ENCODE data around the gene FAM20C. TPM values are rescaled to one million over a fixed set of nuclear protein-coding genes. Genes with fewer than 3 reads are reported as not detected.

Gene FAM20C
- total and polyA plus RNA-seq, 3 experiments from 2014 or later = 3.2 to 3.6 TPM; not detected in 1

GRCh38 chr7:264541-265191, 72.3 kb downstream of the FAM20C start:
- Mint-ChIP-seq H3K9me3 (peaks cover 0 to 4% (median 3%) of the 10 kb centered on the region in 5 donors), H3K4me3 (no peak overlapping the region), H3K36me3 (no peaks in the 10 kb centered on the region), H3K27ac (peak overlapping the region in 2 of 8 donors; percentile 9 to 78), H3K4me1 (peaks cover 3 to 4% (median 3%) of the 10 kb centered on the region in 3 donors), H3K27me3 (peaks cover 0 to 2% of the 10 kb centered on the region in 2 donors)
- Histone ChIP-seq H3K27ac (ENCODE audit: low read depth, low read length) (no peak overlapping the region), H3K4me1 (ENCODE audit: insufficient read depth, low read length) (no peaks in the 10 kb centered on the region), H3K9me3 (ENCODE audit: low read length) (no peaks in the 10 kb centered on the region), H3K4me3 (ENCODE audit: low read length) (no peak overlapping the region), H3K27me3 (ENCODE audit: insufficient read depth, low read length, poor library complexity, severe bottlenecking) (no peaks in the 10 kb centered on the region), H3K36me3 (ENCODE audit: insufficient read depth, low read length) (no peaks in the 10 kb centered on the region)
- CTCF ChIA-PET = no interaction called here
- POLR2A ChIA-PET = no interaction called here
- DNase-seq = peak in 2 of 5 donors; percentile 7 to 43

GRCh38 chr7:265192-265997, 73.0 kb downstream of the FAM20C start:
- Mint-ChIP-seq H3K36me3 (no peaks in the 10 kb centered on the region), H3K4me3 (no peak overlapping the region), H3K27me3 (peaks cover 0 to 2% of the 10 kb centered on the region in 2 donors), H3K27ac (no peak overlapping the region), H3K4me1 (peaks cover 3 to 4% (median 3%) of the 10 kb centered on the region in 3 donors), H3K9me3 (peaks cover 0 to 5% (median 4%) of the 10 kb centered on the region in 5 donors)
- Histone ChIP-seq H3K27me3 (ENCODE audit: insufficient read depth, low read length, poor library complexity, severe bottlenecking) (no peaks in the 10 kb centered on the region), H3K9me3 (ENCODE audit: low read length) (no peaks in the 10 kb centered on the region), H3K27ac (ENCODE audit: low read depth, low read length) (no peak overlapping the region), H3K4me1 (ENCODE audit: insufficient read depth, low read length) (no peaks in the 10 kb centered on the region), H3K36me3 (ENCODE audit: insufficient read depth, low read length) (no peaks in the 10 kb centered on the region), H3K4me3 (ENCODE audit: low read length) (no peak overlapping the region)
- peak in 1 of 5 donors; percentile 44 for DNase-seq
- CTCF ChIA-PET = no interaction called here
- POLR2A ChIA-PET = no interaction called here

GRCh38 chr7:265998-266850, 73.9 kb downstream of the FAM20C start:
- no peaks in the 10 kb centered on the region for H3K36me3 Mint-ChIP-seq
- Histone ChIP-seq H3K9me3 (ENCODE audit: low read length) (no peaks in the 10 kb centered on the region), H3K27me3 (ENCODE audit: insufficient read depth, low read length, poor library complexity, severe bottlenecking) (no peaks in the 10 kb centered on the region), H3K36me3 (ENCODE audit: insufficient read depth, low read length) (no peaks in the 10 kb centered on the region), H3K4me3 (ENCODE audit: low read length) (no peak overlapping the region), H3K27ac (ENCODE audit: low read depth, low read length) (no peak overlapping the region), H3K4me1 (ENCODE audit: insufficient read depth, low read length) (no peaks in the 10 kb centered on the region)
- DNase-seq = peak in 1 of 5 donors; percentile 43
- ChIA-PET POLR2A (no interaction called here), CTCF (interaction anchor here (1.4 kb wide), 1 partner anchor 11 kb away, joined by 3 read pairs; no protein-coding TSS in a partner anchor)
- H3K9me3 Mint-ChIP-seq = peaks cover 0 to 5% (median 4%) of the 10 kb centered on the region in 5 donors
- H3K4me3 Mint-ChIP-seq = no peak overlapping the region
- peaks cover 0 to 2% of the 10 kb centered on the region in 2 donors for H3K27me3 Mint-ChIP-seq
- H3K27ac Mint-ChIP-seq = no peak overlapping the region
- peaks cover 3 to 4% (median 3%) of the 10 kb centered on the region in 3 donors for H3K4me1 Mint-ChIP-seq

- CTCF ChIA-PET = interaction anchor here (1.4 kb wide), 1 partner anchor 10 kb away, joined by 3 read pairs; no protein-coding TSS in a partner anchor
- Histone ChIP-seq H3K36me3 (ENCODE audit: insufficient read depth, low read length) (no peaks in the 10 kb centered on the region), H3K4me1 (ENCODE audit: insufficient read depth, low read length) (no peaks in the 10 kb centered on the region), H3K27me3 (ENCODE audit: insufficient read depth, low read length, poor library complexity, severe bottlenecking) (no peaks in the 10 kb centered on the region), H3K4me3 (ENCODE audit: low read length) (no peak overlapping the region), H3K27ac (ENCODE audit: low read depth, low read length) (no peak overlapping the region), H3K9me3 (ENCODE audit: low read length) (no peaks in the 10 kb centered on the region)
- Mint-ChIP-seq H3K27ac (no peak overlapping the region), H3K36me3 (no peaks in the 10 kb centered on the region), H3K27me3 (peaks cover 0 to 2% of the 10 kb centered on the region in 2 donors), H3K9me3 (peaks cover 0 to 9% (median 4%) of the 10 kb centered on the region in 5 donors), H3K4me3 (no peak overlapping the region), H3K4me1 (peaks cover 3 to 4% (median 3%) of the 10 kb centered on the region in 3 donors)
- peak in 1 of 5 donors; percentile 42 for DNase-seq
- POLR2A ChIA-PET = no interaction called here
Observed at GRCh38 chr7:266851-267840, 74.8 kb downstream of the FAM20C start.

- no peaks in the 10 kb centered on the region for H3K27me3 ChIP-seq (ENCODE audit: insufficient read depth, low read length, poor library complexity, severe bottlenecking)
- H3K27ac ChIP-seq (ENCODE audit: low read depth, low read length) = no peak overlapping the region
- Mint-ChIP-seq H3K27ac (no peak overlapping the region), H3K4me3 (no peak overlapping the region), H3K27me3 (peaks cover 0 to 2% of the 10 kb centered on the region in 2 donors), H3K4me1 (no peaks in the 10 kb centered on the region), H3K36me3 (no peaks in the 10 kb centered on the region), H3K9me3 (peaks cover 9 to 11% (median 9%) of the 10 kb centered on the region in 5 donors)
- H3K4me1 ChIP-seq (ENCODE audit: insufficient read depth, low read length) = no peaks in the 10 kb centered on the region
- H3K4me3 ChIP-seq (ENCODE audit: low read length) = no peak overlapping the region
- ChIA-PET CTCF (no interaction called here), POLR2A (no interaction called here)
- H3K36me3 ChIP-seq (ENCODE audit: insufficient read depth, low read length) = no peaks in the 10 kb centered on the region
- no peaks in the 10 kb centered on the region for H3K9me3 ChIP-seq (ENCODE audit: low read length)
- peak in 1 of 5 donors; percentile 22 for DNase-seq
Observed at GRCh38 chr7:268991-269390, 76.6 kb downstream of the FAM20C start.

GRCh38 chr7:269721-270120, 77.3 kb downstream of the FAM20C start:
- no peaks in the 10 kb centered on the region for H3K9me3 ChIP-seq (ENCODE audit: low read length)
- CTCF ChIA-PET = no interaction called here
- Mint-ChIP-seq H3K9me3 (peaks cover 9 to 18% (median 16%) of the 10 kb centered on the region in 5 donors), H3K4me1 (no peaks in the 10 kb centered on the region), H3K4me3 (no peak overlapping the region), H3K27me3 (peaks cover 0 to 3% of the 10 kb centered on the region in 2 donors), H3K27ac (no peak overlapping the region), H3K36me3 (no peaks in the 10 kb centered on the region)
- POLR2A ChIA-PET = no interaction called here
- peak in 1 of 5 donors; percentile 35 for DNase-seq
- no peaks in the 10 kb centered on the region for H3K4me1 ChIP-seq (ENCODE audit: insufficient read depth, low read length)
- H3K36me3 ChIP-seq (ENCODE audit: insufficient read depth, low read length) = no peaks in the 10 kb centered on the region
- no peak overlapping the region for H3K4me3 ChIP-seq (ENCODE audit: low read length)
- H3K27me3 ChIP-seq (ENCODE audit: insufficient read depth, low read length, poor library complexity, severe bottlenecking) = no peaks in the 10 kb centered on the region
- H3K27ac ChIP-seq (ENCODE audit: low read depth, low read length) = no peak overlapping the region

- no peaks in the 10 kb centered on the region for H3K4me1 Mint-ChIP-seq
Observed at GRCh38 chr7:270351-270983, 78.1 kb downstream of the FAM20C start.

More at GRCh38 chr7:270351-270983, 78.1 kb downstream of the FAM20C start:
- no peak overlapping the region for H3K27ac ChIP-seq (ENCODE audit: low read depth, low read length)
- ChIA-PET CTCF (no interaction called here), POLR2A (no interaction called here)
- H3K4me3 ChIP-seq (ENCODE audit: low read length) = no peak overlapping the region
- H3K9me3 ChIP-seq (ENCODE audit: low read length) = no peaks in the 10 kb centered on the region
- Mint-ChIP-seq H3K4me3 (no peak overlapping the region), H3K36me3 (no peaks in the 10 kb centered on the region), H3K9me3 (peaks cover 13 to 22% (median 17%) of the 10 kb centered on the region in 5 donors), H3K27ac (no peak overlapping the region), H3K27me3 (peaks cover 0 to 3% of the 10 kb centered on the region in 2 donors)
- H3K36me3 ChIP-seq (ENCODE audit: insufficient read depth, low read length) = no peaks in the 10 kb centered on the region
- H3K4me1 ChIP-seq (ENCODE audit: insufficient read depth, low read length) = no peaks in the 10 kb centered on the region
- H3K27me3 ChIP-seq (ENCODE audit: insufficient read depth, low read length, poor library complexity, severe bottlenecking) = no peaks in the 10 kb centered on the region
- DNase-seq = peak in 1 of 5 donors; percentile 37
